ENCODE results near the gene CUL7. TPM values are rescaled to one million over a fixed set of nuclear protein-coding genes. Genes with fewer than 3 reads are reported as not detected.
A peak's percentile ranks its signal among the peaks of the same experiment; 100 is the strongest.

CUL7 gene
- total RNA-seq = 26.5 TPM
- 10.8 TPM for polyA plus RNA-seq

DNA sequence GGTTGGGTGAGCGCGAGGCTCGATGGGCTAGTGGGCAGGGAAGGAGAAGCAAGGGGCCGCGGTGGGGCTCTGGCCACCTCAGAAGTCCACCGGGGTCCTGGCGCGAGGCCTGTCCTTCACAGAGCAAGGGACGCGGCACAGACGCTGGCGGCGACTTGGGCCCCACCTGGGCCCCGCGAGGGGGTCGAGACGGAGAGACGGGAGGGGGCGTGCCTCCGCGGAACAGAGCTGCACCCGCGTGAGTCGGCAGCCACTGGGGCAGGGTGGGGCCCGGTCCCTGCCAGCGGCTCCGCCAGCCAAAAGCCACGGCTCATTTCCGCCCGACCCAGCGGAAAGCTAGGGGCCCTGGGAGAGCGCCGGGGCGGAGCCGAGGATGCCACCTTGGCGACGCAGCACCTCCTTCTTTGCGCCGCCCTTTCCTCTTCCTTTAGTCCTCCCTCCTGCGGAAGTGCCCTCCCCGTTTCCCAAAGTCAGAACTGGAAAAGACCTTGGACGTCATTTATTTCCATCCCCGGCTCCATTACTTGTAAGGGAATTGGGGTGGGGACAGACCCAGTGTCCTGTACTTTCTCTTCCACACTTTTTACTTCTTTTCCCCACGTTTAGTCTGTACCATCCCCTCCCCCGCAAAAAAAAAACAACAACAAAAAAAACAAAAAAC is at the start of gene CUL7:
TSS of gene CUL7 (minus strand) at position 307 of the 661 bp plus-strand sequence. CDS start 1,063 bp downstream, outside the sequence.
- peak; percentile 89 for DNase-seq (ENCODE audit: extremely low spot score)
- Histone ChIP-seq H3K36me3 (ENCODE audit: insufficient read depth) (no peaks in the 10 kb centered on the region), H3K27ac (ENCODE audit: low read depth) (peak within 1 kb of the TSS; percentile 93), H3K4me1 (ENCODE audit: insufficient read depth) (no peaks in the 10 kb centered on the region), H3K4me3 (ENCODE audit: low read depth, low read length) (peak within 1 kb of the TSS; percentile 82)
- WGBS = 2% methylated on average over 45 of the region's 45 CpGs

DNA sequence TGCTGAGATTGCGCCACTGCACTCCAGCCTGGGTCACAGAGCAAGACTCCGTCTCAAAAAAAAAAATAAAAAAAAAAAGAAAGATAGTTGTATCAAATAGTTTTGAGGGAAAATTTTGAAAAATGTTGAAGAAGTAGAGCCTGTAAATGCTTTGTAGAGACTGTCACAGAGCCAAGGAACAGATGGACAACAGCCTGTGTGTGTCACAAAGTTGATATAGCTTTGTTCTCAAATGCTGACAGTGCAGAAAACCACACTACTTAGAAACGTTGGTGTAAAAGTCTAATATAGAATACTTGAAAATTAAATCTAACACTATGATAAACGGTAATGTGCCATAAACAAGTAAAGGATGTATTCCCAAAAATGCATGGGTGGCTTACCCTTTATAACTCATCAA is 47.8 kb upstream of the CUL7 start:
- no peak overlapping the region for H3K4me3 ChIP-seq (ENCODE audit: low read depth, low read length)
- no peak for DNase-seq (ENCODE audit: extremely low spot score)
- 55% methylated on average over 4 of the region's 4 CpGs for WGBS

DNA sequence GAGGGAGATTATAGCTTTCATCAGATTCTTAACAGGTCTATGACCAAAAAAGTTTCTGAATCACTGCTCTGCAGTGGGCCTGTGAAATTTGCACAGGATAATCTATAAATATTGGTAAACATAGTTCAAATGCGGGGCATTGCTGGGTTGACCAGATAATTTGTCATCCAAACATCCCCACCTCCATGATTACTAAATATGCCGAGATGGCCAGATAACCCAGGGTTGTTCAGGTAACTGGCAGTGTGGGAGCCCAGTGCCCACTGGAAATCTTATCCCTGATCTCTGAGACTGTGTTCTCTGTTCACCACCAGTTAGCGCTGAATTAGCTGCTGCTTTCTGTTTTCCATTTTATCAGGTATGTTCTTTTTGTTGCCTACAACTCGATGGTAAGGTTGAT is 43.9 kb upstream of the CUL7 start:
- Histone ChIP-seq H3K4me3 (ENCODE audit: low read depth, low read length) (no peak overlapping the region), H3K27ac (ENCODE audit: low read depth) (no peak overlapping the region), H3K36me3 (ENCODE audit: insufficient read depth) (no peaks in the 10 kb centered on the region), H3K4me1 (ENCODE audit: insufficient read depth) (no peaks in the 10 kb centered on the region)
- DNase-seq (ENCODE audit: extremely low spot score) = no peak
- WGBS = 81% methylated on average over 4 of the region's 4 CpGs

More for the DNA sequence above, 47.8 kb upstream of the CUL7 start:
- H3K27ac ChIP-seq (ENCODE audit: low read depth) = no peak overlapping the region
- no peaks in the 10 kb centered on the region for H3K4me1 ChIP-seq (ENCODE audit: insufficient read depth)
- H3K36me3 ChIP-seq (ENCODE audit: insufficient read depth) = no peaks in the 10 kb centered on the region

DNA sequence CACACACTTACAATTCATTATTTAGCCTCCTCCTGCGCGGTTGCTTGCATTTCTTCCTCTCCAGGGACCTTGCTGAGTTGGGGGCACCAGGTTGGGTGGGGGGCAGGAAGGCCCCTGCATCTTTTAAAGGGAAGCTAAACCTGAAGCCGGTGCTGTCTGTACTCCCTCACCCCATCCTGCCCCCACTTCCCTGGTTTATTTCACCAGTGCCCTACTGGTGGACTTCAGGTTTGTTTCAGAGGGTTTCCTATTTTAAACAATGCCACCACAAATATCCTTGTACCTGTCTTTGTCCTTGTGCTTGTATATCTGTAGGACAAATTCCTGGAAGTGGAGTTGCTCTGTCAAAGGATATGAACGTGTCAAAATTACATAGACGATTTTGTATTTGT is 43.4 kb upstream of the CUL7 start:
- no peaks in the 10 kb centered on the region for H3K4me1 ChIP-seq (ENCODE audit: insufficient read depth)
- no peak for DNase-seq (ENCODE audit: extremely low spot score)
- no peaks in the 10 kb centered on the region for H3K36me3 ChIP-seq (ENCODE audit: insufficient read depth)
- H3K4me3 ChIP-seq (ENCODE audit: low read depth, low read length) = no peak overlapping the region
- 37% methylated on average over 5 of the region's 5 CpGs for WGBS
- peak overlapping the region; percentile 64 for H3K27ac ChIP-seq (ENCODE audit: low read depth)

DNA sequence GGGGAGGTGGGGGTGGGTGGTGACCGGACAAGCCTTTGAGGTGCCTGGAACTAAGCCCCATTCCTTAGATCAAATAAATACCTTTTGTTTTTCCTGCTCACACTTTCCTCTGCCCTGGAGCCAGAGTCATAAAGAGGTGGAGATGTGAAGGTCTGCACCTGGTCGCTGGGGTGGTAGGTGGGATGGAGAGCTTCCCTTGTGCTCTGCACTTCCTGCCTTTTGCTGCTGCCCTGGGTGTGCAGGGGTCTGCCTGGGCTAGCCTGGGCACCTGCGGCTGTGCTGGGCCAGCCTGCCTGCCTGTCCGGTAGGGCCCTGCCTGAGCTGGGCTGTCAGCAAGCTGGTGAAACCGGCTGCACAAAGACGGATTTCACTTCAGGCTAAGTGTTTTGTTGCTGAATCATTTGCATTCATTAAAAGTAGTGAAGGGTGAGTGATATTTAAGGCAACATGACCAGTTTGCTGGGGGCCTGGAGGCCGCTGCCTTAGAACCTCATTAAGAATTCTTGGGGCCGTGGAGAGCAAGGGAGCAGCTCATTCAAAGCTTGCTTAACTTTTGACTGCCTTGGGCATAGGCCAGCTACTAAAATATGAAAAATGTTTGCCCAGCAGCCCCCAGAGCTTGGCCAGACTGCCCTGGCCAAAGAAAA is 42.9 kb upstream of the CUL7 start:
- H3K4me1 ChIP-seq (ENCODE audit: insufficient read depth) = no peaks in the 10 kb centered on the region
- no peak for DNase-seq (ENCODE audit: extremely low spot score)
- H3K27ac ChIP-seq (ENCODE audit: low read depth) = peak overlapping the region; percentile 64
- 46% methylated on average over 8 of the region's 8 CpGs for WGBS
- no peak overlapping the region for H3K4me3 ChIP-seq (ENCODE audit: low read depth, low read length)
- H3K36me3 ChIP-seq (ENCODE audit: insufficient read depth) = no peaks in the 10 kb centered on the region

DNA sequence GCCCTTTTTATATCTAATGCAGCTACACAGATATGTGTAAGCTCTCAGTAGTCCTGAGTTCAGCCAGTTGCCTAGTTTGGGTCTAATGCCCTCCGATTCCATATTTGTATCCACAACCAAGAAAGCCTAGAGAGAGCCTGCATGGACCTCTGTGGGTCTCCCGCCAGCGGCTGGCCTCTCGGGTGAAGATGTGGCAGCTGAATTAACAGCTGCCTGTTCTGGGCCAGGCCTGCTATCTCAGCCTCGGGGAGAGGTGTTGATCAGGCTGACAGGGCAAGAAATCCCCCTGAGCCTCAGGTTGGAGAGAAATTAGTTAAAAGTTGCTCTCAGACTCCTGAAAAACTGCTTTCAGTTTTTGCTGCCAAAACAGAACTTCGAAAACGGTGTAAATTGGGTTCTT is 42.3 kb upstream of the CUL7 start:
- WGBS = 55% methylated on average over 7 of the region's 7 CpGs
- DNase-seq (ENCODE audit: extremely low spot score) = no peak
- no peaks in the 10 kb centered on the region for H3K36me3 ChIP-seq (ENCODE audit: insufficient read depth)

DNA sequence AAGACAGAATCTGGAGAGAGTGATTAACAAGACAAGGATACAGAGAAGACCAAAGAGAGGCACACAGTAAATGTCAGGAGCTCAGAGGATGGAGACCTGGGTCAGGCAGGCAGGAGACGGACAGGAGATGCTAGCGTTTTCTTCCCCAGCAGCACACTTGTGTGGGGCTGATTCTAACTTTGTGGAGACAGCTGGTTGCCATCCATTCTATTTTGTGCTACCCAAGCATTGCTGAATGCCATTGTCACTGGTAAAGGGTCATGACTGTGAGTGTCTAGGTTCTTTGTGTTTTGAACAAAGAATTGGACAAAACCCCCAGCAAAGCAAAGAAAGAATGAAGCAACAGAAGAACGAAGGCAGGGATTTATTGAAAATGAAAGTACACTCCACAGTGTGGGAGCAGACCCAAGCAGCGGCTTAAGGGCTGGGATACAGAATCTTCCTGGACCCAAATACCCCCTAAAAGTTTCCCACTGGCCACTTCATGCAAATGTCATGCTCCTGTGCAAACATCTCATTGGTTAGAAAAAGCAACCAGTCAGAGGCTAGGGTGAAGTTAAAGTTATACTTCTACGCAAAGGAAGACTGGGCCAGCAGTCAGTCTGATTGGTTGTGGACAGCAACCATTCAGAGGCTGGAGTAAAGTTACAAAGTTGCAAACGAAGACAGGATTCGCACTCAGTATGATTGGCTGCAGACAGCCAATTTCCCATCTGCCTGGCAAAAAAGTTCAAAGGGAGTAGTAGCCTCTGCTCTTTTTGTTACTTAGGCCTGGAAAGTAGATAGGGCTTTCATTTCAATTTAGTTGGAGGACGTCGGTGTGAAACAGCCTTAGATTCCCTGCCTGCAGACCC is 40.0 kb upstream of the CUL7 start:
- no peak for DNase-seq (ENCODE audit: extremely low spot score)
- peak overlapping the region; percentile 9 for H3K4me3 ChIP-seq (ENCODE audit: low read depth, low read length)
- H3K36me3 ChIP-seq (ENCODE audit: insufficient read depth) = no peaks in the 10 kb centered on the region
- H3K4me1 ChIP-seq (ENCODE audit: insufficient read depth) = no peaks in the 10 kb centered on the region
- WGBS = 25% methylated on average over 9 of the region's 9 CpGs
- peak overlapping the region; percentile 60 for H3K27ac ChIP-seq (ENCODE audit: low read depth)

More for the DNA sequence above, 42.3 kb upstream of the CUL7 start:
- Histone ChIP-seq H3K27ac (ENCODE audit: low read depth) (peak overlapping the region; percentile 3), H3K4me1 (ENCODE audit: insufficient read depth) (no peaks in the 10 kb centered on the region), H3K4me3 (ENCODE audit: low read depth, low read length) (no peak overlapping the region)

DNA sequence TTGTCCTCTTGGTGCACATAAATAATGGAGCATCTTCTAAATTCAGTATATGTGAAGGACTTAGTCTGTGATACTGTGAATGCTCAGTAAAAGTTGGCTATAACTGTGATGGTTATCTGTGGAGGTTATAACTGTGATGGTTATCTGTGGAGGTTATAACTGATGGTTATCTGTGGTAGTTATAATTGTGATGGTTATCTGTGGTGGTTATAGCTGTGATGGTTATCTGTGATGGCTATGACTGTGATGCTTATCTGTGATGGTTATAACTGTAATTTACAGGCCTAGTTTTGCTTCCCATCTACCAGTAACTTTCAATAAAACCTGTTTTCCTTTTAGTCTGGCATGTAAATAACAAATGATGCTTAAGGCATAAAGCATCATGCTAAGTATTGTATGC is 39.0 kb upstream of the CUL7 start:
- H3K4me1 ChIP-seq (ENCODE audit: insufficient read depth) = no peaks in the 10 kb centered on the region
- H3K27ac ChIP-seq (ENCODE audit: low read depth) = no peak overlapping the region

DNA sequence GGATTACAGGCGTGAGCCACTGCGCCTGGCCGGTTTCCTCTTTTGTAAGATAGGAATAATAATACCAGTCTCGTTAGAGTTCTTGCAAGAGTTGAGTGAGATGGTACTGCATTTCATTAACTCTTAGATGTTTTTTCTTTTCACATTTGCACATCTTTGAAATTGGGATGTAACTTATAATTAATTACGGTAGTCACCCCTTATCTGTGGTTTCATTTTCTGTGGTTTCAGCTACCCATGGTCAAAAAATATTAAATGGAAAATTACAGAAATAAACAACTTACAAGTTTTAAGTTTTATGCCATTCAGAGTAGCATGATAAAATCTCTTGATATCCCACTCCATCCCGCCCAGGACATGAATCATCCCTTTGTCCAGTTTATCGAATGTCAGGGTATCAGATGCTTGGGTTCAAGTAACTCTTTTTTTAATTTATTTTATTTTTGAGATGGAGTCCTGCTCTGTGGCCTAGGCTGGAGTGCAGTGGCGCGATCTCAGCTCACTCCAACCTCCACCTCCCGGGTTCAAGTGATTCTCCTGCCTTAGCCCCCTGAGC is 37.9 kb upstream of the CUL7 start:
- no peaks in the 10 kb centered on the region for H3K4me1 ChIP-seq (ENCODE audit: insufficient read depth)
- no peaks in the 10 kb centered on the region for H3K36me3 ChIP-seq (ENCODE audit: insufficient read depth)
- H3K4me3 ChIP-seq (ENCODE audit: low read depth, low read length) = no peak overlapping the region
- DNase-seq (ENCODE audit: extremely low spot score) = no peak
- no peak overlapping the region for H3K27ac ChIP-seq (ENCODE audit: low read depth)
- 81% methylated on average over 10 of the region's 10 CpGs for WGBS

More for the DNA sequence above, 39.0 kb upstream of the CUL7 start:
- Histone ChIP-seq H3K4me3 (ENCODE audit: low read depth, low read length) (no peak overlapping the region), H3K36me3 (ENCODE audit: insufficient read depth) (no peaks in the 10 kb centered on the region)
- no peak for DNase-seq (ENCODE audit: extremely low spot score)

DNA sequence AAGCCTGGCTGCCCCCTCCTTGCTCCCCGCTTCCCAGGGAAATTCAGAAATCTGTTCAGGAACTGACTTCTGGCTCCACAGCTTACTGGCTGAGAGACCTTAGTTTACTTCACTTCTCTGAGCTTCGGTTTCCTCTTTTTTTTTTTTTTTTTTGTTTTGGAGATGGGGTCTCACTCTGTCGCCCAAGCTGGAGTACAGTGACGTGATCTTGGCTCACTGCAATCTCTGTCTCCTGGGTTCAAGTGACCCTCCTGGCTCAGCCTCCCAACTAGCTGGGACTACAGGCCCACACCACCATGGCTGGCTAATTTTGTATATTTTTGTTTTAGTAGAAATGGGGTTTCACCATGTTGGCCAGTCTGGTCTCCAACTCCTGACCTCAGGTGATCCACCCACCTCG is 37.4 kb upstream of the CUL7 start:
- peak overlapping the region; percentile 83 for H3K27ac ChIP-seq (ENCODE audit: low read depth)
- no peak overlapping the region for H3K4me3 ChIP-seq (ENCODE audit: low read depth, low read length)
- DNase-seq (ENCODE audit: extremely low spot score) = no peak
- H3K4me1 ChIP-seq (ENCODE audit: insufficient read depth) = no peaks in the 10 kb centered on the region
- 52% methylated on average over 5 of the region's 5 CpGs for WGBS
- H3K36me3 ChIP-seq (ENCODE audit: insufficient read depth) = no peaks in the 10 kb centered on the region

DNA sequence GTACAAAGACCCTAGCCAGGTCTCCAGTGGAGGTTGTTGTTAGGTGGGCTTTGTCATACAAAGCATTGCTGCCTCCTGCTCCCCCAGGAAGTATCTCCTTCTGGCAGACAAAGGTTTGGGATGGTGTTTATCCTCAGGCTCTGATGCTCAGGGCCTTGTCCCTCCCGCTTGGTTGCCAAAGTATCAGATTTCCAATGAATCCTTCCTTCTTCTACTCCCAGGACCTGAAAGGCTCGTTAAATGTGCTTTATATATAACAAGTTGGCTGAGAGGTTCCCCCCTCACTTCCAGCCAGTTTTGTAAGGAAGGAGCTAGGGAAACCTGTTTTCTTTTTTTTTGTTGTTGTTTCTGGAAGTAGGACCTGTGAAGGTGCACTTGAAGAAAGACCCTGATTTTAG is 36.9 kb upstream of the CUL7 start:
- WGBS = 23% methylated on average over 2 of the region's 2 CpGs
- H3K27ac ChIP-seq (ENCODE audit: low read depth) = peak overlapping the region; percentile 83

DNA sequence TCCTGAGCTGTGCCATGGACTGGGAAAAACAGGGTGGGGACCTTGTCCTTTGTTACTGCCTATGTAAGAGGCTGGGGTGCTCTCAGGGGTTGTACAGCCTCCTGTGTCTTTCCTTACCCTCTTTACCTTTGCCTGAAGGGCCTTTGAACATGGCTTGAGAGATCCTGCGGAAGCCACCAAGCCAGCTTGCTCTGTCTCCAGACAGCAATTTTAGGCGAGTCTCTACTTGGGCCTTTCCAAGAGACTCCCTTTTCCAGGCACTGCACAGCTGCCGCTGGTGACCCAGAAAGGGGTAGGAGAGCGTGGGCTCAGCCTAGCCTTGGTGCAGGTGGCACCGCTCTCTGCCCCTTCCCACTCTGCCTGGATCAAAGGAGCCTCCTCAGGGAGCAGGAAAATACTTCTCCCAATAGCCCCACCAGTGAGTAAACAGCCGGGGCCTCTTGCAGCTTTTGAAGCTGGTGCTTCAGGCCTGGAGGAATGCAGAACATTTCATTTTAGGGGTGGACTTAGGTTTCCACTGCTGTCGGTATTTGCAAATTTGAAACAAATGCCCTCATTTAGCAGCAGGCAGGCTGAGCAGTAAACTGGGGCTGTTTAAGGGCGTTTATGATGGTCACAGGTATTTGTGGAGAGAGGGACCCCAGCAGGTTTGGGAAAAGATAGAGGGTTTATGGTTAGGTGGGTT is 36.4 kb upstream of the CUL7 start:
- no peak for DNase-seq (ENCODE audit: extremely low spot score)
- no peaks in the 10 kb centered on the region for H3K4me1 ChIP-seq (ENCODE audit: insufficient read depth)
- H3K27ac ChIP-seq (ENCODE audit: low read depth) = peak overlapping the region; percentile 68
- H3K36me3 ChIP-seq (ENCODE audit: insufficient read depth) = no peaks in the 10 kb centered on the region
- WGBS = 56% methylated on average over 8 of the region's 8 CpGs
- H3K4me3 ChIP-seq (ENCODE audit: low read depth, low read length) = no peak overlapping the region

More for the DNA sequence above, 36.9 kb upstream of the CUL7 start:
- no peaks in the 10 kb centered on the region for H3K36me3 ChIP-seq (ENCODE audit: insufficient read depth)
- peak; percentile 84 for DNase-seq (ENCODE audit: extremely low spot score)
- no peak overlapping the region for H3K4me3 ChIP-seq (ENCODE audit: low read depth, low read length)
- H3K4me1 ChIP-seq (ENCODE audit: insufficient read depth) = no peaks in the 10 kb centered on the region

DNA sequence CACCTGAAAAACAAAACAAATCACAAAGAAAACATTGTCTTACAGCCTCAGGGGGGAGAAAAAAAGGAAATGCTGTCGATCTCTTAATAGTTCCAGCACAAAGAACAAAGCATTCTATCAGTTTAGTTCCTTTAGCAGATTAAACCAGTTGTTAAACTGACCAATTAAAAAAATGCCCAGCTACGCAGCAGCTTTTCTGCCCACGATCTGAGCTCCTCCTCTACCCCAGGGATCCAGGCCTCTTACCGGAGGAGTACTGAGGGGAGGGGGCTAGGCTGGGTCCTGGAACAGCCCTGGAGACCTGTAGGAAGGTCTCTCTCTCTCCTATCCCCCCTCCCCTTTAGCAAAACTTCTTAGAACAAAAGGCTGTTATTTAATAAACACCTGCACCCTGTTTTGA is 35.8 kb upstream of the CUL7 start:
- no peak for DNase-seq (ENCODE audit: extremely low spot score)
- no peak overlapping the region for H3K4me3 ChIP-seq (ENCODE audit: low read depth, low read length)
- no peaks in the 10 kb centered on the region for H3K36me3 ChIP-seq (ENCODE audit: insufficient read depth)
- peak overlapping the region; percentile 68 for H3K27ac ChIP-seq (ENCODE audit: low read depth)
- H3K4me1 ChIP-seq (ENCODE audit: insufficient read depth) = no peaks in the 10 kb centered on the region
- WGBS = 50% methylated on average over 4 of the region's 4 CpGs

All from urinary bladder (tissue), 4 donors.